NAMALWA (cell line): ENCODE data around the gene GPBP1.
"Not testable (repeated sequence)": the region's sequence is repeated elsewhere in the genome, so short reads cannot be mapped to it uniquely, and the experiment has no call there.

Experiments
- DNase-seq: peaks from one replicate; pipeline ENCODE4 v3.0.0-alpha.2; 2015; ENCODE audit warnings: low spot score

The GPBP1 gene

GRCh38 chr5:57176350-57176857 lies 2.5 kb downstream of the GPBP1 start:
- peak; percentile 37 for DNase-seq

DNA sequence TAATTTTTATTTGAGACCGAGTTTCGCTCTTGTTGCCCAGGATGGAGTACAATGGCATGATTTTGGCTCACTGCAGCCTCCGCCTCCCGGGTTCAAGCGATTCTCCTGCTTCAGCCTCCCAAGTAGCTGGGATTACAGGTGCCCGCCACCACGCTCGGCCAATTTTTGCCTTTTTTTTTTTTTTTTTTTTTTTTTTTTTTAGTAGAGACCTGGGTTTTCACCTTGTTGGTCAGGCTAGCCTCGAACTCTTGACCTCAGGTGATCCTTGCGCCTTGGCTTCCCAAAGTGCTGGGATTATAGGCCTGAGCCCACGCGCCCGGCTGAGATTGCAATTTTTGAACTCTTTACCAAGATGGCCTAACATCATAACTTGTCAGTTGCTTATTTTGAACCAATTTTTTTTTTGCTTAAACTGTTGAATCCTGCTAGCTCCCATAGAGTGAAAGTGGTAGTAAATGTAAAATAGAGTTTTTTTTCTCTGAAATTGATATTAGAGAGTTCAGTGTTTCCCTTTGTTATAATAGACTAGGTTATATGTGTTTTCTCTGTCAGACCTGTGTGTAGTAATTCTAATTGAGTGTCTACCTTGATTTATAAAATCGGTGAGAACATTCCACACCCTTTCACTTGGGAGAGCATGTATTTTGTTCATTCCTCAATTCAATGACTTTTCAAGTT lies 3.8 kb downstream of the GPBP1 start:
- DNase-seq = no peak

DNA sequence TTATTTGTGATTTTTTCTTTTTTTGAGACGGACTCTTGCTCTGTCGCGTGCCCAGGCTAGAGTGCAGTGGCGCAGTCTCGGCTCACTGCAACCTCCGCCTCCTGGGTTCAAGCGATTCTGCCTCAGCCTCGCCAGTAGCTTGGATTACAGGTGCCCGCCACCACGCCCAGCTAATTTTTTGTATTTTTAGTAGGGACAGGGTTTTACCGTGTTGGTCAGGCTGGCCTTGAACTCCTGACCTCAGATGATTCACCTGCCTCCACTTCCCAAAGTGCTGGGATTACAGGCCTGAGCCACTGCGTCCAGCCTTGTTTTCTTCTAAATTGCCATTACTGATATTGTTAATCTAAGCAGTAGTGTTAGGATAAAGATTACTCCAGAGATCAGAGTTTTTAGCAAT lies 4.4 kb downstream of the GPBP1 start:
- not testable (repeated sequence) for DNase-seq

DNA sequence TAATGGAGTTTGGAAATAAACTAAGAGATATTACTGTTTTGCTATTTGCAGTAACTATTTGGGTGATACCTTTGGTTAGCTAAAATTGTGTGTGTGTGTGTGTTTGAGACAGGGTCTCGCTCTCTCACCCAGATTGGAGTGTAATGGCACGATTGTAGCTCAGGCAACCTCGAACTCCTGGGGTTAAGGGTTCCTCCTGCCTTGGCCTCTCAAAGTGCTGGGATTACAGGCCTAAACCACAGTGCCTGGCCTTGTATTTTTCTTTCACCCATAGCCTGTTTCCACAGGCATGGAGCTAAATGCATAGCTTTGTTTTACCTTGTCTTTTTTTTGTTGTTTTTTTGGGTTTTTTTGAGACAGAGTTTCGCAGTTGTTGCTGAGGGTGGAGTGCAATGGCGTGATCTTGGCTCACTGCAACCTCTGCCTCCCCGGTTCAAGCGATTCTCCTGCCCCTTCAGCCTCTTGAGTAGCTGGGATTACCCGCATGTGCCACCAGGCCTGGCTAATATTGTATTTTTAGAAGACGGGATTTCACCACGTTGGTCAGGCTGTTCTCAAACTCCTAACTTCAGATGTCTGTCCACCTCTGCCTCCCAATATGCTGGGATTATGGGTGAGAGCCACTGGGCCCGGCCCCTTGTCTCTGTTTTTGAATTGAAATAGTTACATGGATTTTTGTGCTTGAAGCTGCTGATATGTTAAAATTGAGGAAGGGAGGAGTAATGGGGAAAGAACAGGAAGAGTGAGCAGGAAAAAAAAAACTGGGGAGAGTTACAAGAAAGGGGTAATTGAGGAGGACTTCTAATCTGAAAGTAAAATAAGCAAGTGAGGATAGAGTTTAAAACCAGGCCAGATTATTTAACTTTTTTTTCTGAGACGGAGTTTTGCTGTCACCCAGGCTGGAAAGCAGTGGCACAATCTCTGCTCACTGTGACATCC lies 5.7 kb downstream of the GPBP1 start:
- no peak for DNase-seq

- DNase-seq = no peak
Measured at GRCh38 chr5:57181154-57181553, 7.3 kb downstream of the GPBP1 start.

DNA sequence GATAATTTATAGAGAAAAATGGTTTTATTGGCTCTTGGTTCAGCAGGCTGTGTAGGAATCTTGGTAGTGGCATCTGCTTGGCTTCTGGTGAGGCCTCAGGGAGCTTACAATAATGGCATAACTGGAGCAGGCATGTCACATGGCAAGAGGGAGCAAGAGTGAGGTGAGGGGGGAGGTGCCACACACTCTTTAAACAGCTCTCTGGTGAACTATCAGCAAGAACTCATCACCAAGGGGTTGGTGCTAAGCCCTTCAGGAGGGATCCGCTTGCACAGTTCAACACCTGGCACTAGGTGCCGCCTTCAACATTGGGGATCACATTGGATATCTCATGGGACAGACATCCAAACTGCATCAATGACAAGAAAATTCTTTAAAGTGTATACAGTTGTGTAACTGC lies 10.5 kb downstream of the GPBP1 start:
- DNase-seq = no peak

- DNase-seq = no peak
Measured at GRCh38 chr5:57185313-57185712, 11.5 kb downstream of the GPBP1 start.

- DNase-seq = no peak
Measured at GRCh38 chr5:57186194-57186593, 12.3 kb downstream of the GPBP1 start.

DNA sequence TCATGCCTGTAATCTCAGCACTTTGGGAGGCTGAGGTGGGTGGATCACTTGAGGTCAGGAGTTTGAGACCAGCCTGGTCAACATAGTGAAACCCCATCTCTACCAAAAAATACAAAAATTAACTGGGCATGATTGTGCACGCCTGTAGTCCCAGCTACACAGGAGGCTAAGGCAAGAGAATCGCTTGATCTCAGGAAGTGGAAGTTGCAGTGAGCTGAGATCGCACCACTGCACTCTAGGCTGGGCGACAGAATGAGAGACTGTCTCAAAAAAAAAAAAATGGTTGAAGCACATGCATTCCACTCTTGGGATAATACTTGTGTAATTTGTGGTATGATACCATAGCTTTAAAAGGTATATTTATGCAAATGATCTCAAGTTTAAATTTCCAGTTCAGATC lies 14.1 kb downstream of the GPBP1 start:
- DNase-seq = peak; percentile 34

- no peak for DNase-seq
Measured at GRCh38 chr5:57189515-57189914, 15.7 kb downstream of the GPBP1 start.

- no peak for DNase-seq
Measured at GRCh38 chr5:57190593-57190992, 16.7 kb downstream of the GPBP1 start.

- no peak for DNase-seq
Measured at GRCh38 chr5:57191163-57191562, 17.3 kb downstream of the GPBP1 start.

GRCh38 chr5:57191986-57192385 lies 18.1 kb downstream of the GPBP1 start:
- DNase-seq = no peak

GRCh38 chr5:57192832-57193231 lies 19.0 kb downstream of the GPBP1 start:
- DNase-seq = not testable (repeated sequence)

DNA sequence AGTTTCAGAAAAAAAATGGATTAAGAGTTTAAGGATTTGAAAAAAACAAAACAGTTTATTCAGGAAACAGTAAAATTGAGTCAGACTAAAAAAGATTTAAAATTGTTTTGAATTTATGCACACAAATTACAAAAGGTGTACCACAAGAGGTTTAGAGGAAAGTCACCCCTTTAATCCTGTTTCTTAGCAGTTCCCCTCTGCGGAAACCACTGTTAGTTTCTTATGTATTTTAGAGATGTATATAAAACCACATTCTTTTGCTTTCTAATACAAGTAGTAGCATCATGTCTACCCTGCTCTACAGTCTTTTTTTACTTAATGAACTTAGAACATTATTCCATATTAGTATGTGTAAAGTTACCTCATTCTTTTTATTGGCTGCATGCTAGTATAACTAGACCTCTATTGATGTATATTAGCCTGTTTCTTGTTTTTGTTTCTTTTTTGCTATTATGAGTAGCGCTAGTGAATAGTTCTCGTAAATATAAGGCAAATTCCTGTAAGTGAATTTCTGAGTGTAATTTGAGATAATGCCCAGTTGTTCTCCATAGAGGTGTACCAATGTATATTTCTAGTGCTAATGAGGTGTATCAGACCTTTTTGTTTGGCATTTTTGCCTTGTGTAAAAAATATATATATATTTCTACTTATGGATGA lies 20.0 kb downstream of the GPBP1 start:
- DNase-seq = no peak

DNA sequence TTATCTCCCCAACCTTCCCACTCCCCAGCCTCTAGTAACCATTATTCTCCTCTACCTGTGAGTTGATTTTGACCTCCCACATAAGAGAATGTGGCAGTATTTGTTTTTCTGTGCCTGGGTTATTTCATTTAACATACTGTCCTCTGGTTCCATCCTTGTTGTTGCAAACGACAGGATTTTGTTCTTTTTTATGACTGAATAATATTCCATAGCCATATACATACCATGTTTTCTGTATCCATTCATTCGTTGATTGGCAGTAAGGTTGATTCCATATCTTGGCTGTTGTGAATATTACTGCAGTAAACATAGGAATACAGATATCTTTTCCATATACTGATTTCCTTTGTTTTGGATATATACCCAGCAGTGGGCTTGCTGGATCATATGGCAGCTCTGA lies 20.8 kb downstream of the GPBP1 start:
- DNase-seq = no peak

DNA sequence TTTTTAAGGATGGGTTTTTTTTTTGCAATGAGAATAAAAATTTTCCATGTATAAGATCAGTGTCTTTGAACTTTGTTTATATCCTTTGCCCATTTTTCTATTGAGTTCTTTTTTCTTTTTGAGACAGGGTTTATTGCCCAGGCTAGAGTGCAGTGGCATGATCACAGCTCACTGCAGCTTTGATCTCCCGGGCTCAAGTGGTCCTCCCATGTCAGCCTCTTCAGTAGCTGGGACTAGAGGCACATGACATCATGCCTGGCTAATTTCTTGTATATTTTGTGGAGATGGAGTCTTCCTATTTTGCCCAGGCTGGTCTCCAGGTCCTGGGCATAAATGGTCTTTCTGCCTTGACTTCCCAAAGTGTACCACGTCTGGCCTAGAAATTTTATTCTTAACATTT lies 21.2 kb downstream of the GPBP1 start:
- DNase-seq = no peak

DNA sequence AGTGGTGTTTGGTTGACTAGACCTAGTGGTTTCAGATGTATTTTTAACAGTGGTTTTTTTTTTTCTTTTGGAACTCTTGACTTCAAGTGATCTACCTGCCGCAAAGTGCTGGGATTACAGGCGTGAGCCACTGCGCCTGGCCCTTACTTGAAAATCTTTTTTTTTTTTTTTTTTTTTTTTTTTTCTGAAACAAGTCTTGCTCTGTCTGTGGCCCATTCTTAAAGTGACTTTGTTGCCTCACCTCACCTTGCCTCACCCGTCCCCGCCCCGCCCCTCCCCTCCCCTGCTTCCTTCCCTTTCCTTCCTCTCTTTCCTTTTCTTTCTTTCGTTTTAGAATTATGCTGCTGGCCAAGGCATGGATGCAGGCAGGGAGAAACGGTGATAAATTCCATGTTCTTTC lies 26.0 kb downstream of the GPBP1 start:
- DNase-seq = no peak

DNA sequence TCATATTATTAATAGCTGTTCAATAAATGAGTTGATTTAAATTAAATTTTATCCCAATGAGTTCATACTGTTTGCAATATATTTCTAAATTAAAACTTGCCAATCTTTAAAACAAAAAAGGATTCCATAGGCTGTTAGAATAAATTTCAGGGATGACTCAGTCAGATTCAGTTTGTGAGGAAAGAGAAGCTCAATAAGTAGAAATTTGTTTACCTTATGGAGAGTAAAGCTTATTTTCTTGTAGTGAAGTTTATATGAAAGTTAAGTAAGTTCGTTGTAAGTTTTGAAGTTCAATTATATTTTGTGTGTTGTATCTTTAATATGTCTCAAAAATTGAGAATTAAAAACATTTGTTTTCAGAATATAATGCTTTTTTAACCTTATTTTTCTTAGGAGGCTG lies 29.0 kb downstream of the GPBP1 start:
- DNase-seq = no peak

DNA sequence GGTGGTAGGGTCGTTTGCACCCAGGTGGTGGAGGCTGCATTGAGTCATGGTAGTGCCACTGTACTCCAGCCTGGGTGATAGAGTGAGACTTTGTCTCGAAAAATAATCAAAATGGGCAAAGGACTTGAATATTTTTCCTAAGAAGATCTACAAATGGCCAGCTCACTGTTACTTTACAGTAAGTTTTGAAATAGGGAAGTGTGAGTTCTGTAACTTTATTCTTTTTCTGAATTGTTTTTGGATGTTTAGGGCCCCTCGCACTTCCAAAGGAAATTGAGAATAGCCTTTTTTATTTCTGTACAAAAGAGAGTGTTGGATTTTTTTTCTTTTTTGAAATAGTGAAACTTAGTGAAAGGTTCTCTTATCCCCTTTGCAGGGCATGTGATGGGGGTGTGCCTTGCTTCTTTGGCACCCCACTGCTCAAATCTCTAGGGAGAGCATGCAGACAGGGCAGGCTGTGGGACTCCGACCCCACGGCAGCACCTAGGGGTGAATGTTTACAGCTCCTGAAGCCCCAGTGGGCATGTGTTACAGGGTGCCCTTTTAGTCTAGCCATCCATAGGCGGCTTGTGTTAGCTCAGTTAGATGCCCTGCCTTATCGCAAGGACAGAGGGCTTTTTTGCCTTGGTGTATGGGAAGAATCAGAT lies 33.3 kb downstream of the GPBP1 start:
- no peak for DNase-seq

DNA sequence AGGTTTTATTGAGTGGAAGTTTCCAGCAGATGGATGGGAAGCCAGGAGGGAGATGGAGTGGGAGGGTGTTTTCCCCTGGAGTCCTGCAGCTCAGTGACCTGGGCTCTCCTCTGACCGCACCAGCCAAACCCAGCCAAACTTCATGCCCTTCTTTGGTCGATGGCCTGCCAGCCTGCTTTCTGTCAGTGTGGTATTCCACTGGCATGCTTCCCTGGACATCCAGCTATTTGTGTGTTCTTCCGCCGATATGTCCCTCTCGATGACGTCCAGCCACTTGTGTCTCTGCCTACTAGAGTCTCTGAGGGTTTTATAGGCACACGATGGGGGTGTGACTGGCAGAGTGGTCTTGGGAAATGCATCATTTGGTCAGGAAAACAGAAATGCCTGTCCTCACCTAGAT lies 33.8 kb downstream of the GPBP1 start:
- DNase-seq = no peak
